ENCODE measurements around the gene CD80.

- TF ChIP-seq CTCF (IDR thresholded peaks at IDR 0.05 in 4 of 5, conservative IDR thresholded peaks at IDR 0.05 in 1 of 5) (no peak), POLR2A (IDR thresholded peaks at IDR 0.05) (no peak)
These were observed 67.3 kb downstream of the CD80 start for GRCh38 chr3:119492128-119492527.
